CD14-positive monocyte (primary cell): Measurements from ENCODE around the gene DGKB. TPM values are rescaled to one million over a fixed set of nuclear protein-coding genes. Genes with fewer than 3 reads are reported as not detected.

ENCODE experiments used
- DNase-seq, 3 donors: peaks; one replicate each; pipeline ENCODE4 v3.0.0-alpha.2; 2011 to 2022
- H2AFZ ChIP-seq: 2 replicates; pipeline ENCODE4 v1.6.0; 2012; ENCODE audit warnings: mild to moderate bottlenecking, low read depth, low read length, inconsistent platforms; ENCODE audit not compliant: insufficient read depth, poor library complexity, severe bottlenecking
- H3K27ac ChIP-seq, 2 donors: 1 replicate in 1 of 2; 2 replicates in 1 of 2; pipeline ENCODE4 v1.5.1; 2012 to 2013; ENCODE audit warnings: low read length in 2 of 2, control low read depth in 1 of 2, inconsistent platforms in 1 of 2, low read depth in 1 of 2, mild to moderate bottlenecking in 1 of 2
- H3K27me3 ChIP-seq, 2 donors: one replicate each; pipeline versions ENCODE4 v1.6.0 to v1.6.1; 2011 to 2013; ENCODE audit warnings: low read length in 2 of 2; ENCODE audit not compliant: control insufficient read depth in 2 of 2, insufficient read depth in 2 of 2
- H3K36me3 ChIP-seq, 2 donors: replicated peaks in 1 of 2; 1 replicate in 1 of 2; 2 replicates in 1 of 2; pipeline versions ENCODE4 v1.5.1 to v1.6.1; 2012 to 2013; ENCODE audit warnings: low read length in 2 of 2, control low read depth in 1 of 2, inconsistent platforms in 1 of 2, mild to moderate bottlenecking in 1 of 2; ENCODE audit not compliant: insufficient read depth in 2 of 2, control insufficient read depth in 1 of 2
- H3K4me1 ChIP-seq, 2 donors: 1 replicate in 1 of 2; 2 replicates in 1 of 2; pipeline versions ENCODE4 v1.5.1 to v1.6.1; 2012 to 2013; ENCODE audit warnings: low read length in 2 of 2, control low read depth in 1 of 2, inconsistent platforms in 1 of 2, mild to moderate bottlenecking in 1 of 2, moderate library complexity in 1 of 2; ENCODE audit not compliant: insufficient read depth in 2 of 2, control insufficient read depth in 1 of 2
- H3K4me2 ChIP-seq: replicated peaks from 2 replicates; pipeline ENCODE3; 2012; ENCODE audit warnings: low read length, moderate library complexity, mild to moderate bottlenecking; ENCODE audit not compliant: poor library complexity, severe bottlenecking; ENCODE audit errors: extremely low read depth
- H3K4me3 ChIP-seq, 3 experiments: fragments of 200-600 bp in 1 of 3; sonication (generic) in 1 of 3; replicated peaks in 1 of 3; 1 replicate in 2 of 3; 2 replicates in 1 of 3; pipeline ENCODE4 v1.5.1; 2011 to 2013; ENCODE audit warnings: low read length in 3 of 3, mild to moderate bottlenecking in 3 of 3, control low read depth in 2 of 3, low read depth in 2 of 3, inconsistent platforms in 1 of 3, moderate library complexity in 1 of 3
- H3K79me2 ChIP-seq: 2 replicates; pipeline ENCODE4 v1.6.0; 2012; ENCODE audit warnings: mild to moderate bottlenecking, control low read depth, inconsistent platforms, low read length, moderate library complexity; ENCODE audit not compliant: insufficient read depth
- H3K9ac ChIP-seq: 2 replicates; pipeline ENCODE4 v1.6.0; 2017; ENCODE audit warnings: low read length, mild to moderate bottlenecking; ENCODE audit not compliant: insufficient read depth, poor library complexity, severe bottlenecking
- H3K9me3 ChIP-seq, 2 donors: replicated peaks in 1 of 2; 1 replicate in 1 of 2; 2 replicates in 1 of 2; pipeline versions ENCODE4 v1.5.1 to v1.6.1; 2012 to 2013; ENCODE audit warnings: low read length in 2 of 2, control low read depth in 1 of 2; ENCODE audit not compliant: control insufficient read depth in 1 of 2, insufficient read depth in 1 of 2
- H4K20me1 ChIP-seq: 2 replicates; pipeline ENCODE4 v1.6.0; 2012; ENCODE audit warnings: mild to moderate bottlenecking, low read length, control low read depth, moderate library complexity; ENCODE audit not compliant: insufficient read depth
- H3K27ac Mint-ChIP-seq, 7 donors: one replicate each; pipeline ENCODE4 v1.8.0; 2020; ENCODE audit warnings: mild to moderate bottlenecking in 7 of 7, mixed read lengths in 7 of 7, moderate library complexity in 6 of 7, inconsistent platforms in 2 of 7
- H3K27me3 Mint-ChIP-seq, 3 donors: one replicate each; pipeline ENCODE4 v1.8.0; 2021 to 2022; ENCODE audit warnings: low read depth in 3 of 3, mild to moderate bottlenecking in 3 of 3, mixed read lengths in 3 of 3, moderate library complexity in 3 of 3, inconsistent platforms in 1 of 3
- H3K36me3 Mint-ChIP-seq, 2 donors: one replicate each; pipeline ENCODE4 v1.8.0; 2020; ENCODE audit warnings: mixed read lengths in 2 of 2, inconsistent platforms in 1 of 2, mild to moderate bottlenecking in 1 of 2
- H3K4me1 Mint-ChIP-seq: one replicate; pipeline ENCODE4 v1.8.0; 2020; ENCODE audit warnings: mild to moderate bottlenecking, mixed read lengths
- H3K4me3 Mint-ChIP-seq, 2 donors: one replicate each; pipeline ENCODE4 v1.8.0; 2020; ENCODE audit warnings: mild to moderate bottlenecking in 2 of 2, mixed read lengths in 2 of 2, moderate library complexity in 1 of 2
- H3K9me3 Mint-ChIP-seq, 7 donors: one replicate each; pipeline ENCODE4 v1.8.0; 2020 to 2022; ENCODE audit warnings: mixed read lengths in 7 of 7, mild to moderate bottlenecking in 6 of 7, moderate library complexity in 6 of 7, inconsistent platforms in 2 of 7
- WGBS: methylation state at CpG from one replicate; pipeline ENCODE4 v1.1.5; 2013; ENCODE audit warnings: missing lambda C conversion rate; ENCODE audit not compliant: insufficient coverage; 5-methylcytosine and 5-hydroxymethylcytosine counted together
- intact Hi-C, 2 donors: fragments of 100-400 bp; cut with micrococcal nuclease; formaldehyde crosslinking; loops; one replicate each; pipeline versions ENCODE4 v1.15.0 to v1.15.1; 2023
- polyA plus RNA-seq, 3 donors: library from polyadenylated mRNA; depleted of rRNA in 1 of 3; unstranded in 2 of 3; stranded (reverse) in 1 of 3; fragments of 300-500 nt in 2 of 3; fragments of >200 nt in 1 of 3; fragmentation: Illumina TruSeq in 2 of 3; gene quantifications; 1 replicate in 2 of 3; 2 replicates in 1 of 3; pipeline ENCODE4 v1.2.3, GENCODE V29; 2012 to 2021
- TF ChIP-seq, protein P1 (sequence below): fragments of 200-600 bp; IDR thresholded peaks from one replicate; pipeline ENCODE4 v1.8.0; 2022; ENCODE audit warnings: antibody characterized with exemption, mild to moderate bottlenecking

Gene DGKB
- polyA plus RNA-seq, 3 donors = not detected

DNA sequence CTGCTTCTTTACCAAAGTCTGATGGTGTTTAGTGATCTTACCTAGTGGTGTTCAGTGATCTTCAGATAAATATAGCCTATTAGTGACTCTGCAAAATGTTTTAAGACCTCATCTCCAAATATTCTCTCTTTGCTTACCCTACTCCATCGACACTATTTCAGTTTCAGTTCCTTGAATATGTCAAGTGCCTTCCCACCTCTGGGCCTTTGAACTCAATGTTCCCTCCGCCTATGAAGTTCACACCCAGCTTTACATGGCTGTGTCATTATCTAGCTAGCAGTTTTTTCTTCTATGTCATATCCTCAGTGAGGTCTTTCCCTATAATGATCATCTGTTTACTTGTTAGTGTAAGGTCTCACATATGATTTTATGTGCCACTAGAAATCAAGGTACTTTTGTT is 322.6 kb downstream of the DGKB start:
- no peaks in the 10 kb centered on the region for H3K27me3 ChIP-seq
- no peak for DNase-seq
- TF ChIP-seq, protein P1, sequence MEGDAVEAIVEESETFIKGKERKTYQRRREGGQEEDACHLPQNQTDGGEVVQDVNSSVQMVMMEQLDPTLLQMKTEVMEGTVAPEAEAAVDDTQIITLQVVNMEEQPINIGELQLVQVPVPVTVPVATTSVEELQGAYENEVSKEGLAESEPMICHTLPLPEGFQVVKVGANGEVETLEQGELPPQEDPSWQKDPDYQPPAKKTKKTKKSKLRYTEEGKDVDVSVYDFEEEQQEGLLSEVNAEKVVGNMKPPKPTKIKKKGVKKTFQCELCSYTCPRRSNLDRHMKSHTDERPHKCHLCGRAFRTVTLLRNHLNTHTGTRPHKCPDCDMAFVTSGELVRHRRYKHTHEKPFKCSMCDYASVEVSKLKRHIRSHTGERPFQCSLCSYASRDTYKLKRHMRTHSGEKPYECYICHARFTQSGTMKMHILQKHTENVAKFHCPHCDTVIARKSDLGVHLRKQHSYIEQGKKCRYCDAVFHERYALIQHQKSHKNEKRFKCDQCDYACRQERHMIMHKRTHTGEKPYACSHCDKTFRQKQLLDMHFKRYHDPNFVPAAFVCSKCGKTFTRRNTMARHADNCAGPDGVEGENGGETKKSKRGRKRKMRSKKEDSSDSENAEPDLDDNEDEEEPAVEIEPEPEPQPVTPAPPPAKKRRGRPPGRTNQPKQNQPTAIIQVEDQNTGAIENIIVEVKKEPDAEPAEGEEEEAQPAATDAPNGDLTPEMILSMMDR = no peak

DNA sequence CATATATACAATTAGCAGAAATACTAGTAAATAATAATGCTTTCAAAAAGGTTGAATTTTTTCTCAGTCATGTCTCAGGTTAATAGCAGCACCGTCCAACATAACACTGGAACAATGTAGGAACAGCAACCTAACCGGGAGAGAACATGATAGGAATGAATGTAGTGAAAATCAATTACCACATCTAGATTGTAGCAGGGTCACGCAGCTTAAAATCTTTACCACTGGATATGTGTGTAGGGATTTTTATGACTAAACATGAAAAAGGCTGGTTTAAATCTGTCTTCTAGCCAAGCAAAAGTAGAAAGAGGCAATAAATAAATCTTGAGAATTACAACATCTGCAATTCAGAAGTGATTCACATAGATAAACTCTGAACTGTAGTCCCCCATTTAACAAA is 326.0 kb downstream of the DGKB start:
- intact Hi-C loops = no loop called here
- no peaks in the 10 kb centered on the region for H3K4me1 Mint-ChIP-seq
- H4K20me1 ChIP-seq = no peaks in the 10 kb centered on the region
- no peaks in the 10 kb centered on the region for H3K79me2 ChIP-seq
- H3K9me3 ChIP-seq = peaks cover 0 to 3% of the 10 kb centered on the region in 2 donors
- H3K9me3 Mint-ChIP-seq = peaks cover 0 to 11% (median 4%) of the 10 kb centered on the region in 7 donors
- no peak overlapping the region for H3K4me3 ChIP-seq
- TF ChIP-seq, protein P1 = no peak
- no peaks in the 10 kb centered on the region for H3K27me3 Mint-ChIP-seq
- no peak overlapping the region for H3K4me3 Mint-ChIP-seq
- H3K36me3 ChIP-seq = no peaks in the 10 kb centered on the region
- no peak overlapping the region for H3K4me2 ChIP-seq
- no peaks in the 10 kb centered on the region for H3K36me3 Mint-ChIP-seq
- no peak overlapping the region for H3K27ac ChIP-seq
- no peaks in the 10 kb centered on the region for H3K4me1 ChIP-seq
- no peak for DNase-seq
- H3K27ac Mint-ChIP-seq = no peak overlapping the region
- H3K9ac ChIP-seq = no peak overlapping the region
- WGBS = no CpG with 5 or more reads among the region's 3 CpGs
- no peak overlapping the region for H2AFZ ChIP-seq
- H3K27me3 ChIP-seq = no peaks in the 10 kb centered on the region

More for the DNA sequence above, 322.6 kb downstream of the DGKB start:
- H3K9ac ChIP-seq = no peak overlapping the region
- no peaks in the 10 kb centered on the region for H4K20me1 ChIP-seq
- Mint-ChIP-seq H3K27ac (no peak overlapping the region), H3K9me3 (peaks cover 0 to 8% (median 1%) of the 10 kb centered on the region in 7 donors), H3K27me3 (no peaks in the 10 kb centered on the region), H3K4me1 (no peaks in the 10 kb centered on the region), H3K4me3 (no peak overlapping the region), H3K36me3 (no peaks in the 10 kb centered on the region)
- no peaks in the 10 kb centered on the region for H3K36me3 ChIP-seq
- H3K4me1 ChIP-seq = no peaks in the 10 kb centered on the region
- H3K9me3 ChIP-seq = peaks cover 0 to 4% of the 10 kb centered on the region in 2 donors
- no peaks in the 10 kb centered on the region for H3K79me2 ChIP-seq
- H3K4me2 ChIP-seq = no peak overlapping the region
- H3K27ac ChIP-seq = no peak overlapping the region
- no peak overlapping the region for H3K4me3 ChIP-seq
- WGBS = 75% methylated on average over 1 of the region's 2 CpGs
- no peak overlapping the region for H2AFZ ChIP-seq
- intact Hi-C loops = no loop called here
